Kidney (tissue), 14 donors: Measurements from ENCODE around the gene TRIO. TPM values are rescaled to one million over a fixed set of nuclear protein-coding genes. Genes with fewer than 3 reads are reported as not detected.

Experiments used
- DNase-seq, 5 donors: peaks; one replicate each; pipeline ENCODE4 v3.0.0-alpha.2; 2013 to 2020
- FAIRE-seq: peaks from 2 replicates; lab custom pipeline; 2012; peaks lifted over from hg19 to GRCh38; lab: Jason Lieb, UNC
- H3K27ac ChIP-seq, 2 donors: one replicate each; pipeline ENCODE4 v1.7.0; 2013; ENCODE audit warnings: low read depth in 2 of 2, low read length in 2 of 2, inconsistent platforms in 1 of 2
- H3K27me3 ChIP-seq: one replicate; pipeline ENCODE4 v1.7.1; 2013; ENCODE audit warnings: low read length, inconsistent platforms; ENCODE audit not compliant: control insufficient read depth, insufficient read depth
- H3K36me3 ChIP-seq, 3 donors: one replicate each; pipeline versions ENCODE4 v1.7.0 to v1.7.1; 2013; ENCODE audit warnings: low read length in 3 of 3, control low read depth in 1 of 3, inconsistent platforms in 1 of 3; ENCODE audit not compliant: insufficient read depth in 3 of 3, control insufficient read depth in 2 of 3
- H3K4me1 ChIP-seq, 3 donors: one replicate each; pipeline versions ENCODE4 v1.7.0 to v1.7.1; 2013; ENCODE audit warnings: low read length in 3 of 3, inconsistent platforms in 1 of 3, low read depth in 1 of 3; ENCODE audit not compliant: control insufficient read depth in 2 of 3, insufficient read depth in 2 of 3
- H3K4me3 ChIP-seq, 3 donors: one replicate each; pipeline versions ENCODE4 v1.7.0 to v1.8.1; 2013; ENCODE audit warnings: low read length in 3 of 3, control low read depth in 1 of 3, inconsistent platforms in 1 of 3
- H3K9ac ChIP-seq, 3 donors: one replicate each; pipeline versions ENCODE4 v1.7.0 to v1.7.1; 2013; ENCODE audit warnings: low read length in 3 of 3, control low read depth in 1 of 3, inconsistent platforms in 1 of 3
- H3K9me3 ChIP-seq, 3 donors: one replicate each; pipeline versions ENCODE4 v1.7.0 to v1.7.1; 2013; ENCODE audit warnings: low read length in 3 of 3, control low read depth in 1 of 3, inconsistent platforms in 1 of 3; ENCODE audit not compliant: control insufficient read depth in 2 of 3, insufficient read depth in 1 of 3
- intact Hi-C: fragments of 100-400 bp; cut with DNase I; formaldehyde crosslinking; loops from one replicate; pipeline ENCODE4 v1.11.1; 2022
- polyA plus RNA-seq: library from polyadenylated mRNA; stranded (reverse); fragments of 350-450 nt; fragmentation: Illumina TruSeq; extraction: RNeasy Lipid Tissue Mini Kit (QIAGEN cat#74804); gene quantifications from one replicate; pipeline ENCODE4 v1.2.3, GENCODE V29; 2014; ENCODE audit warnings: low read depth, low replicate concordance; ENCODE audit not compliant: insufficient read depth
- total RNA-seq: library from RNA; stranded (reverse); fragmentation: NEBNext Ultra II Directional; extraction: Animal tissue kit (Norgen Biotek cat#: 25700); gene quantifications from one replicate; pipeline ENCODE4 v1.2.1, GENCODE V29; 2021
- TF ChIP-seq, protein P1 (sequence below): IDR thresholded peaks from 3 replicates; pipeline ENCODE4 v1.5.1; 2012; ENCODE audit warnings: mild to moderate bottlenecking, moderate library complexity, borderline replicate concordance; ENCODE audit not compliant: insufficient read depth; ENCODE audit errors: extremely low read depth
- donor health status: control.
- donor health status: control.
- donor health status: control.
- donor health status: control.
- donor health status: control.
- donor health status: DM: yes; HTN: yes; CAD: no.
- donor health status: Normal renal cell carcinoma (clear cell type).

Gene TRIO
- total and polyA plus RNA-seq, 2 donors from 2014 or later, result 9.5 to 149 TPM

- Histone ChIP-seq H3K36me3 (no peaks in the 10 kb centered on the region), H3K9me3 (no peaks in the 10 kb centered on the region), H3K27me3 (no peaks in the 10 kb centered on the region), H3K27ac (no peak overlapping the region), H3K4me1 (peaks cover 5 to 13% (median 9%) of the 10 kb centered on the region in 3 donors), H3K4me3 (no peak overlapping the region), H3K9ac (no peak overlapping the region)
- intact Hi-C loops, result no loop called here
- TF ChIP-seq, protein P1, sequence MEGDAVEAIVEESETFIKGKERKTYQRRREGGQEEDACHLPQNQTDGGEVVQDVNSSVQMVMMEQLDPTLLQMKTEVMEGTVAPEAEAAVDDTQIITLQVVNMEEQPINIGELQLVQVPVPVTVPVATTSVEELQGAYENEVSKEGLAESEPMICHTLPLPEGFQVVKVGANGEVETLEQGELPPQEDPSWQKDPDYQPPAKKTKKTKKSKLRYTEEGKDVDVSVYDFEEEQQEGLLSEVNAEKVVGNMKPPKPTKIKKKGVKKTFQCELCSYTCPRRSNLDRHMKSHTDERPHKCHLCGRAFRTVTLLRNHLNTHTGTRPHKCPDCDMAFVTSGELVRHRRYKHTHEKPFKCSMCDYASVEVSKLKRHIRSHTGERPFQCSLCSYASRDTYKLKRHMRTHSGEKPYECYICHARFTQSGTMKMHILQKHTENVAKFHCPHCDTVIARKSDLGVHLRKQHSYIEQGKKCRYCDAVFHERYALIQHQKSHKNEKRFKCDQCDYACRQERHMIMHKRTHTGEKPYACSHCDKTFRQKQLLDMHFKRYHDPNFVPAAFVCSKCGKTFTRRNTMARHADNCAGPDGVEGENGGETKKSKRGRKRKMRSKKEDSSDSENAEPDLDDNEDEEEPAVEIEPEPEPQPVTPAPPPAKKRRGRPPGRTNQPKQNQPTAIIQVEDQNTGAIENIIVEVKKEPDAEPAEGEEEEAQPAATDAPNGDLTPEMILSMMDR, result no peak
- FAIRE-seq (no peak), DNase-seq (peak in 1 of 5 donors; percentile 80)
Measured at GRCh38 chr5:14452685-14453454, 309.7 kb downstream of the TRIO start.

GRCh38 chr5:14453481-14453880 is 310.3 kb downstream of the TRIO start:
- H3K27ac ChIP-seq, result no peak overlapping the region

GRCh38 chr5:14455814-14456321 is 312.7 kb downstream of the TRIO start:
- H3K27me3 ChIP-seq, result no peaks in the 10 kb centered on the region
- no peak for FAIRE-seq
- peaks cover 0 to 2% (median 0%) of the 10 kb centered on the region in 3 donors for H3K36me3 ChIP-seq
- intact Hi-C loops, result no loop called here
- TF ChIP-seq, protein P1, result no peak
- no peaks in the 10 kb centered on the region for H3K9me3 ChIP-seq
- H3K4me1 ChIP-seq, result peaks cover 5 to 8% (median 6%) of the 10 kb centered on the region in 3 donors
- no peak for DNase-seq
- H3K9ac ChIP-seq, result no peak overlapping the region
- H3K4me3 ChIP-seq, result no peak overlapping the region
- no peak overlapping the region for H3K27ac ChIP-seq

More at GRCh38 chr5:14453481-14453880, 310.3 kb downstream of the TRIO start:
- intact Hi-C loops, result no loop called here
- Histone ChIP-seq H3K4me3 (no peak overlapping the region), H3K27me3 (no peaks in the 10 kb centered on the region), H3K9ac (no peak overlapping the region), H3K36me3 (no peaks in the 10 kb centered on the region), H3K9me3 (no peaks in the 10 kb centered on the region), H3K4me1 (peaks cover 5 to 11% (median 6%) of the 10 kb centered on the region in 3 donors)
- TF ChIP-seq, protein P1, result no peak
- no peak for DNase-seq
- FAIRE-seq, result no peak
